GM21381 (cell line): ENCODE data around the gene AGMO.

Experiments
- ATAC-seq: cut with Tn5 transposase; IDR thresholded peaks from one replicate; pipeline ENCODE4 v1.9.1; 2021; ENCODE audit warnings: mild to moderate bottlenecking, moderate library complexity; ENCODE audit not compliant: unreplicated experiment

Gene AGMO

DNA sequence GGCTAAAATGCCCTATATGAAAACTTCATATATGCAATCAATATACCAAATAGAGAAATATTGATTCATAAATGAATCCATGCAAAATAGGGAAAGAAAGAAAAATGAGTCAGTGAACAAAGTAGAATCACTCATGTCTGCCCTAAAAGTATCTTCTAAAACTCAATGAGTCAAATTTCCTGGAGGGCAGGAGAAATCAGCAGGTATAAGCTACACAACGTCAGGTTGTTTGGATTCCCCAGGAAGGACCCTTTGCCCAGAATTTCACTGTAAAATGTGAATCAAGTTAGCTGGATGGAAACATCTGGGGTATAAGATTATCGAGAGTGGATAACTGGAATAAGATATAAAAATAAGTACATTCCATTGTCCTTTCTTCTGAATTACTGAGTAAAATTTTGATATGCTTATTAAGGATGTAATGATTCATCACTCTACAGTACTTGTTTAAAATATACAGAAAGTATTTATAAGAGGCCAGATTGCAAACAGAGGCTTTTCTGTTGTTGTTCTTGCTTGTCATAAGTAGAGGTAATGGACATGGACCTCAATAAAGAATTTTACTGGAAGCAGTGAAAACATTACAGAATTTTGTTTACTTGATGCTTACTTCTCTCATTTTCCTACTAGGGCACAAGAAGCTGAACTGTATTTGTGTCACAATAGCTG, 99.0 kb downstream of the AGMO start:
- no peak for ATAC-seq

DNA sequence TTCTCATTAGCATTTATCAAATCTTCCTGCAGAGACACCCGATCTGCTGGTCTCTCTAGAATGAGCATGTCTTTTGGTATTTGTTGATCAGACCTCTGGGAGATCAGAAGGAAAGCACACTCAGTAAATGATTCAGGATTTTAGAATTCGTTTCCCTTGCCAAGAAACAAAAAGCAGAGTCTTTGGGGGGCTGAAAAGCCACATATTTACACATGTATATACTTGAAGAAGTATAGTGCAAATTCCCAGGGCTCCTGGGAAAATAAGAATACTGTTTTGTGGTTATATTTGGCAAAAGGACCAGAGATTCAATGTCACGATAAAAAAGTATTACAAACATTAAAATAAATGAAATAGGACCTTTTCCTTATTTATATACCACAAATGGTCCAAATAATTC, 100.2 kb downstream of the AGMO start:
- ATAC-seq = no peak

DNA sequence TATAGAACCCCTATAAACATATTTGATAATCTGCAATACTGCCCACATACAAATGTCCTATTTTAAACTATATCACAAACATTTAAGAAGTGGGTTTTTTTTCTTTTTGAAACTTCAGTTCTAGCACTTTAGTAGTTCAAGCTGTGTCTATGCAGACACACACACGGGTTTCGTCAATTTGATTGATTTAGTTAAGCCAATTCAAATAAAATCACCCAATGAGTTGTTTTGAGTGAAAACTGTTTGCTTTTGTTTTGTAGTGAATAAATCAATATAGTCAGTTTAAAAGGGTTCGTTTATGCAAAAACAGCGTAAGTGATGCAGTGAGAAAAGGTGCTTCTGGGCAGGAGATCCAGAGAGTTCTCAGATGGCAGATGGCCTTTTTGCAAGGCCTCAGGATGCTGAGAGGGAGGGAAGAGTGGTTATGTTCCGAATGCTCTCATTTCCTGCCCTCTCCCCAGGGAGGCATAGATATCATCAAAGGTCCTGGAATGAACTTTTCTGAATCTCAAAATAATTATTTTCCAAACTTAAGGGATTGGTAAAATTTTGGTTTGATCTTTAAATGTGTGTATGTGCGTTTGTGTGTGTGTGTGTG, 102.7 kb downstream of the AGMO start:
- ATAC-seq = no peak

DNA sequence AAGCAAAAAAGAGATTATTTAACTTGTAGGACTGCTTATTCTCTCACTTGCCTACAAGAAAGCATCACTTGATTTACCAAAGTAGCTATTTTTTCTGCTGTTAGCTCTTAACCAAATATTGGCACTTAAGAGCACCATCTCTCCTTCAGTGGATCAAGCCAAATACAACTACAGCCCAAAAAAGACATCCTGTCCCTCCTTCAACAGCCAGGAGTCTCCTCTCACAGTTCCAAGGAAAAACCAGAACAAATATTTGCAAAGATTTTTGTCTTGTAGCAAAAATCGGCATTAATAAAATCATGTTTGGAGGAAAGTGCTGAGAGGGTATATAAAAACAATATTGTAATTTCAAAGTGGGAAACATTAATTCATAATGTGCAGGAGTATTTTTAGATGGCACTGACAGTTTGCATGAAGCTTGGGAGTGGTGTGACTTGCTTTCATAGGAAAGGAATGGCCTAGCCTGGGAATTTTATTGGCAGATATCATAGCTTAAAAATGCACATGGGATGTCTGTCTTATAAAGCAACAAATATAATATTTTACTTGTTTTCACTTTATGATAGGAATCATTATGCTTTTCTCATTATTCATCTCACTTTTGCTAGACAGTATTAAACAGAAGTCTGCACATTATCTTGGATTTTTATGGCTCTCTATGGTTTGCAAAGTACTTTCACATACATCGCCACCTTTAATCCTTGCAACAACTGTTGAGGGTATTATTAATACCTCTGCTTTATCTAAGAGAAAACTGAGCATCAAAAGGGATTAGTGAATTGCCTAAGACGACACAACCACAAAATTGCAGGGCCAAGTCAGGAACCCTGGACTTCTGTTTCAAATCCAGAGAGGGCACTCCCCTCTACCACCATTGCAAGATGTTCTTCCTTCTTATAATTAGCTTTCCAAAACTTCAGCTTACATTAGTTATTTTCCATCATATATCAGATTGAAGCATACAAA, 103.5 kb downstream of the AGMO start:
- no peak for ATAC-seq

DNA sequence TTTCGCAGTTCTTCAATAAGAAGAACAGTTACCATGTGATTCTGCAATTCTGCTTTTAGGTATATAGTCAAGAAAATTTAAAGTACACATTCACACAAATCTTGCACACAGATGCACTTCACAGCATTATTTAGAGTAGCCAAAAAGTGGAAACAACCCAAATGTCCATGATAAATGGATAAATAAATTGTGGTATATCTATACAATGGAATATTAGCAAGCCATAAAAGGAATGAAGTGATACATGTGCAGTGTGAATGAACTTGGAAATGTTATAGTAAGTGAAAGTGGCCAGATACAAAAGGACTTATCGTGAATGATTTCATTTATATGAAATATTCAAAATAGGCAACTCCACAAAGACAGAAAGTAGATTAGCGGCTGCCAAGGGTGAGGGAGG, 109.1 kb downstream of the AGMO start:
- no peak for ATAC-seq

DNA sequence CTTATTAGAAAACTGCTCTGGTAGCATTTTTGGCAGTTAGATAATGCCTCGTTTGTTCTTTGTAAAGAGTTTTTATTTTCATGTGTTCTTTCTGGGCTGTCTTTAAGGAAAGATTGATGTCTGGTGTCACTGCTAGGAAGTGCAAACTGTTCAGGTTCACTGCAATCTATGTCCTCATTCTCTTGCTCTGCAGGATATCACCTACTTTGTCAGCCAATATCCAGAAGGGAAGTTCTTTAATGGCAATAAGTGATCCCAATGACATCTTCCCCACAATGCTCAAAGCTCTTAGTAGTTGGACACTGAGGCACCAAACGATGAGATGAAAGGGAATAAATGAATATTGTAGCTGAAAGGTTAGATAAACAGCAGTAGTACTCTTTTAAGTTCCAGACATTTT, 115.1 kb downstream of the AGMO start:
- no peak for ATAC-seq

DNA sequence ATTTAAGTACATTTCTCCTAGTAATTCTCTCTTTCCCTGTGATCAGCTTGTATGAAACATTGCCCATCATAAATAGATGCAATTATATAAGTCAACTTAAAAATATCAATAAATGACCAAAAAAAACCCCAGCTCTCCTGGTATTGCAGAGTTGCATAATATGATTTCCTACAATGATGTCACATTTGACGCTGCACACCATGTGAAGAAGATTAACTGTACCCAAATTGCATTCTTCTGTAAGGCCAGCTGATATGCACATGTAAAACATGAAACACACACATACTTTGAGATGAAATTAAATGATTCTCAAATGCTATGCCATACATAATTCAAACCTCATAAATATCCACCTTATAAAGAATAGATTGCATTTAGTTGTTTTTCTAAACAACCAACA, 115.5 kb downstream of the AGMO start:
- no peak for ATAC-seq

DNA sequence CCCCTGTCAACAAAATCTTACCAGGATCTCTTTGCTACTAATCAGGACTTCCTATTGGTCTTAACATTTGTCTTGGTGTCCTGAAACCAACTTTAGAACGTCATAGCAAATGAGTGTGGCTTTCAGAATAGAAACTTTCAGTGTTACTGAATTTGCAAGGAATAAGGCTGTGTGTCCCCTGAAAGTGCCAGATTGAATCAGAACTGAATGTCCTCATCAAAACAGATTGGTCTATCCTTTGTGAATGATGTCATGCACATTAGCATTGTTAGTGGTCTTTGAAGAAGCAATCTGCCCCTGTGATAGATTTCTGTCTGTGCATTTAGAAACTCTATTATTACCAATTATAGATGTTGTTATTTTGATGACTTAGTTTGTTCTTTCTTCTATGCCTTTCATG, 119.9 kb downstream of the AGMO start:
- no peak for ATAC-seq

DNA sequence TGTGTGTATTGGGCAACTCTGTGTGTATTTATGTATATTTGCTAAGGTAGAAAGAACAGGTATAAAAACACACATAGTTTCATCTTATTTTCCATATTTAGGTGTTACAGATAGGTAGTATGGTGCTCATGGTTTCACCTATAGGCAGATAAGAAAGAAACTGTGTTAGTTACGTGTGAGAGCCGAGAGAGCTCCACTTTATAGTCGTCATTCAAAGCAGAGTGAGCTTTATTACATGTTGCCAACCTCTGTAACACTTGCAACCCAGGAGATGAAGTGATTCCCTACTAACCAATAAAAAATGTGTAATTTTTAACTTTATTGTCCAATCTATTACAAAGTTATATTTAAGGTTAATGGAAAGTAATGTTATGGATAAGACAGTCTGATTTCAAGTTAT, 121.3 kb downstream of the AGMO start:
- no peak for ATAC-seq

DNA sequence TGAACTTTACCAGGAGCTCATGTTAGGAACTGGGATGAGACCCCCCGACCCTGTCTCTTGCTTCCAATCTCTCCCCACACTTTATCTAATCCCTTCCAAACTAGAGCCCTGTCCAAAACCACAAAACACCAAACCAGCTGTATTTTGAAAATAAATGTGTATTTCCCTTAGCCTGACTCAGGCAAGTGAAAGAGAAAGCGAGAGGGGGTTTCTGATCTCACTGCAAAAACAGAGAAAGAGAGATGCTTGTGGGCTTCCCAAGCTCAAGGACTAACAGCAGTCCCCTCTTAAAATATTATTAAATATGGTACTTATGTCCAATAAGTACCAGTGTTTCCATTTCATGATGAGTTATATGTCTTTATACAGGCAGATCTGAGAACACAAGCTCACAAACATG, 122.0 kb downstream of the AGMO start:
- ATAC-seq = no peak

DNA sequence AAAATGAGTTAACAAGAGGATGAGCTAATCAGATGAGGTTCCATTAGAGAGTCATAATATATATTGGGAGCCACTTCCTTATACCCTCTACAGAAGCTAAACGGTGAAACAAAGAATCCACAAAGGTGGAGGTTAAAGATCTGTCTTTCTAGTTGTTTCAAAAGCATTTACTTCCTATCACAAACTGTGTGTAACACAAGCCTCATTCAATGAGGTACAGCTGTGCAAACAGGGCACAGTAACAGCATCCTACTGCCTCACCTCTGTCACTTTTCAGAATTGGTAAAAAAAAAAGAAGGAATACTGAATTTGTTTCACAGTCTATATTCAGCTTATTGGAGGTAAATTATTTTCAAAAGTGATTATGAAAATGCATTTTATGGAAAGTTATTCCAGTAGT, 128.7 kb downstream of the AGMO start:
- ATAC-seq = no peak

DNA sequence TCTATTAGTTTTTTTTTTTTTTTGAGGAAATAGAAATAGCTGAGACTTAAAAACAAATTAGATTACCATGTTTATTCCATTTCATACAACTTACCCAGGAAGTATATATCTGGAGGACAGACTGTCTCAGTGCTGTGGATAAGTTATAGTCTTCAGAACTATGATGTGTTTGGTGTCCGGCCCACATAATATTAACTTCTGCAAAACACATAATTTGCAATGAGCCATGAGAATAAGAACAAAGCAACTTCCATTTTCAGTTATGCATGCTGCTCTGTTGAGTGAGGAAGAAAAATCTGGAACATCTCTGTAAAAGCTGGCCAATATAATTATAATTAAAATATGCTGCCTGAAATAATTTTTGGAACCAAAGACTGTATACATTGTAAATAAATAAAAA, 130.9 kb downstream of the AGMO start:
- no peak for ATAC-seq

DNA sequence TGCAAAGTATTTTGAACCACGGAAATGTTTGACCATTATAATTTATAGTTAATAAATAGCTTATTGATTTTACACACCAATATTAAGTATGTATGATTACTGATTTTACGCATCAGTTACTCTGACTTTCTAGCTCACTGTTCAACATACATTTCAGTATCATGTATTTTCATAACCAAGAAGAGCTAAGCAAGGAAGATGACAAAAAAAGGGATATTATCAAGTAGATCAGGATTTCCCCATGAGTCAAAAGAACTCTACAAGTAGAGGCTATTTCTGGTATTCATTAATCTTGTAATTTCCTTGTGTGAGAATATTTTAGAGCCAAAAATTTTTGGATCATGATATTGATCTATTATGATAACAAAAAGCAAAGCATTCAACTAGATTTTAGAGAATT, 131.6 kb downstream of the AGMO start:
- no peak for ATAC-seq

DNA sequence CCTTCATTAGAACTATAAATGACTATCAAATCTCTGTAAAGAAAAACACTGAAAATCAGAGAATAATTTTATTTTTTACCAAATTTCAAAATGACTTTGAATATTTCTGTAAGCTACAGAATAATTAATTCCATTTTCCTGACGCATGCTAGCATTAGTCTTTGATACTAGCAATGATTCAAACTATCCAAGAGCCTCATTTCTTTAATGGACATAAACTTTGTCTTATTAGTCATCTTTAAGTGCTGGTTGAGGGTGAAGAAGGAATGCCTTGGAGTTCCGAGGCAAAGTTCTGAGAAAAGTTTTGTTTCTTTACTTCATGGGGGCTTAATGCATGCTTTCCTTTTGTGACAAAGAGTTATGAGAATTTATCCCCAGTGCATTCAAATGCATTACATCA, 137.3 kb downstream of the AGMO start:
- ATAC-seq = no peak

DNA sequence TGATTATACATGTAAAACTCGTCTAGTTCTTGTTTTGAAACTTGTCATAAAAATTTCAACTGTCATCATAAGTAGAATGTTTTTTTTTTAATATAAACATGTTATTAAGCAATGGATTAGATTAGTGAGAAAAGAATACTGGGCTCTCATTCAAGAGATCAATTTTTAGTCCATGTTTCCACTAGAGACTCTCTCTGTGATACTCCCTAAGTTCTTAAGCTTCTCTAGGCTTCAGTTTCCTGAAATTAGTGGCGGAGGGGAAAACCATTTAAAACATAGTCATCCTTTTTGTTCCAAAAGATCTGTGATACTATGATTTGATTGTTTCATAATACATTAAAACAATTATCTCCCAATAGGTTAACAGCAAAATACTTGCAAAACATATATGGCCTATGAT, 142.2 kb downstream of the AGMO start:
- ATAC-seq = no peak

DNA sequence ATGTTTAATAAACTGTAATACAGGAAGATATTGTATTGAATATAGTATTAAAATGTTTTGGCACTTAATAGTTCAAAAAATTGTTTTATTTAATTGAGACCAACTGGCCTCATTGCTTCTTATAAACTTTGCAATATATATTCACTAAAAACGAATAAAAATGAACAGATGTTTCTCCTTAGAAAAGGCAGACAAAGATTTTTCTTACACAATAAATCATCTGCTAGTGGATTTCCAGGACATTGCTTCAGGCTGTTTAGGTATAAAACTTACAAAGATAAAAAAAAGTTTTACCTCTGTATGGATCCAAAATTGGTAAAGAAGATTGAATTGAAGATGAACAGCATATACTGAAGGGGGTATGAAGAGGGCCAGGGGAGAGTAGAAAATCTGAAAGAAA, 143.6 kb downstream of the AGMO start:
- ATAC-seq = no peak

DNA sequence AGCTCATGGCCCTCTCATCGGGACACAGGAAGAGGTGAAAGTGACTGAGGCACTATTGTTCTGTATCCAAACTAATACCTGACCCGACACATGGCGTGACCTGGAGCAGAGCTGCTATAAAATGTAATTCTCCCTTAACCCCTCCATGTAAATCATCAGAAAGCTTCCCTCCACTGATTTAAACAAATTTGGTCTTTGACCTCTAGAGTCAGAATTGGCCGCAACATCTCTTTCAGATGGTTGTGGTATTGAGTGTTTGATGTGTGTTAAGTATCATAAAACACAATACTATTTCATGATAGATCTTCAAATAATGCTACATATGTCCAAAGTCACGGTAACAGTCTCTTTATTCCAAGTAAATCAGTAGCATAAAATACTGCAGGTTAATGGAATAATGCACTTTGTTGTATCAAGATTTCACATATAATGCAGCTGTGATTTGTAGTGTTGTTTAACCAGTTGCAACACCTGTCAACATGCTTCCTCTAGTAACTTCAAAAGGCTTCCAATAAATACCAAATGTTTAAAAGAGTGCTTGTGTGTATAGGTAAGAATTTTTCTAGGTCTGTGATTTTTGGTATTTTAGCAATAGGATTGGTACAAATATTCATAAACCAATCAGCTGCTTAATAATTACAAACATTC, 144.3 kb downstream of the AGMO start:
- ATAC-seq = no peak

DNA sequence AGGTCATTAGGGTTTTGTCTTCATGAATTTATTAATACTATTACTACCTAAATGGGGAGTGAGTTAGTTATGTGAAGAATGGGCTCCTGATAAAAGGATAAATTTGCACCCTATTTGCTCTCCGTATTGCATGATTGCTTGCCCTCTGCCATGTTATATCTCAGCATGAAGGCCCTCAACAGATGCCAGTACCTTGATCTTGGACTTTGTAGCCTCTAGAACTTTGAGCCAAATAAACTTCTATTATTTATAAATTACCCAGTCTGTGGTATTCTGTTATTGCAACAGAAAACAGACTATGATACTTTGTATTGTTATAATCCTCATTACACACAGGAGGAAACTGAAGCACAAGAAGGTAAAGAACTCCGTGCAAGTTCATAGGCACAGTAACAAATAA, 150.8 kb downstream of the AGMO start:
- no peak for ATAC-seq

DNA sequence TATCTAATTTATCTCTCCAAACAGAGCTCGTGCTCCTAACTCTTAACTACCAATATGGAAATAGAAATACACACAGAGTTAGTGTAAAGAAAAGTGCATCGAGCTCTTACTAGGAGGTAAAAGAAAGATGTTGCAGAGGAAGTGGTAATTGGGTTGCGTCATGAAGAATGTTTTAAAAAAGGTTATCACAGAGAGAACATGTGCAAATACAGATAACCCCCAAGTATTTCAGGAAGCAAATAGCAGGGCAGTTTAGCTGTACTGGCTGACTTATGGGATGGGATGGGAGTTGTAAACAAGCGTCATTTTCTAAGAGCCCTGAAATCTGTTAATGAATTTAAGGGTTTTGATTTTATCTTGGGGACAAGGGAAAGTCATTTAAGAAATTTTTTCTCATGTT, 153.9 kb downstream of the AGMO start:
- ATAC-seq = no peak

DNA sequence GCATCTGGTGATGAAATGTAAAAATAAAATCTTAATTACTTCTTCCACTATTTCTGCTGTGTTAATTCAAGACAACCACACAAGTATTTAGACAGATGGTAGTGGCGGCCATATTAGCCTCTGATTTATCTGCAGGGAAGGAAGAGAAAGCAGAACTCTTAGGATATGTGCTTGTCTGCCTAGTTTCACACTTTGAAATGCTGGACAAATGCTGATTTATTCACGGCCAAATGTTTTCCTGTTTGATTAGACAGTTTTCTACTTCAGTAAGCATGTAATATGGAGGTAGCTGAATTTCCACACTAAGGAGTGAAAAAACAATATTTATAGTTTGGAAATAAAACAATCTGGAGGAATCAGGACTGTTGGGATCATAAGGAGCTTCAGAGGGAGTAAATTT, 158.1 kb downstream of the AGMO start:
- no peak for ATAC-seq

DNA sequence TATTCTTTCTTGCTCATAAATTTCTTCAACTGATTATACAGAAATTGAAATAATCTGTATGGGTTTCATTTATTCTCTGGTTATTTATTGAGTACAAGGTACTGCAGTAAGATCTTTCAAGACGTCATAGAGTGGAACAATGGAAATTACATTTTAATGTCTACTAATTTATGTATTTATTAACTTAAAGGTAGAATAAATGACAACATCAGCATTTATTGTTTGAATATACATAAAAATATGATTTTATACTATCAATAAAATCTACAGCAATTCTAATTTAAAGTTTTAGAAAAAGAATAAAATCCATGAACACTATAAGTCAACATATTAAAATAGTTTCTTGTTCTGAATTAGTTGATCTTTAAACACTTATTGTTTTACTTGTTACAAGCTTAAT, 158.5 kb downstream of the AGMO start:
- no peak for ATAC-seq
